Forelimb muscle (tissue), 1 donor: Measurements from ENCODE around the gene CCDC154. TPM values are rescaled to one million over a fixed set of nuclear protein-coding genes. Genes with fewer than 3 reads are reported as not detected.

Experiments used
- DNase-seq: peaks from one replicate; pipeline ENCODE4 v3.0.0-alpha.2; 2013; ENCODE audit warnings: low read depth
- polyA plus RNA-seq: library from polyadenylated mRNA; unstranded; fragments of 120-200 nt; gene quantifications from one replicate; pipeline ENCODE4 v1.2.1, GENCODE V29; 2013; ENCODE audit not compliant: insufficient read length

CCDC154 gene
- polyA plus RNA-seq, 1 donor: 2.3 TPM

DNA sequence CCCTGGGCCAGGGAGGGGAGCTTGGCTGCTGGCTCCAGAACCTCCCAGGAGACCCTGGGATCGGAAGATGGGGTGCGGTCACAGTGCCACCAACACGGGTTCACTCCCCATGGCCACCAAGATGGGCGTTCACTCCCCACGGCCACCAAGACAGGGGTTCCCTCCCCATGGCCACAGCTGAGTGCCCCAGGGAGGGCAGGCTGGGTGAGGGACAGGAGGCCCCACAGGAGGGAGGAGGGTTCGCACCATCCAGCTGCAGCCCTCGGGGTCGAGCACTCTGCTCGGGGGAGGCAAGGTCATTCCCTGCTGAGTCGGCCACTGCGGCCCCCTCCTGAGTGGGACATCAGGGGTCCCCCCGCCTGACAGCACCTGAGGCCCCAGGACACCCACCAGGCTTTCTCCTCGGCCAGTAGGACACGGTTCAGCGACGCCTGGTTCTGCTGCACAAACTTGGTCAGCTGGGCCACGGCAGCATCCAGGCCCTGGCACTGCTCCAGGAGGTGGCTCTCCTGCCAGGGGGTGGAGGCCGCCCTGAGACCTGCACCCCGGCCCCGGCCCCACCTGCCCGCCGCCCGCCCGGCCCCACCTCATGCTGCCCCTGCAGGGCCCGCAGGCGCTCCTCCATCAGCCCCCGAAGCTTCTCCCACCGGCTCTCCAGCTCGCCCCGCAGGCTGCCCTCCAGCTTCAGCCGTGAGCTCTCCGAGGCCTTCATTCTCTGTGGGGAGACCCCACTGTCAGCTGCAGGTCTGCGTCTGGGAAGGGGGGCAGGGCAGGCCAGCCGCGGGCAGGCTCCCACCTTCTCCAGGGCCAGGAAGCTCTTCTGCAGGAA lies 5.9 kb downstream of the CCDC154 start:
- DNase-seq: no peak

DNA sequence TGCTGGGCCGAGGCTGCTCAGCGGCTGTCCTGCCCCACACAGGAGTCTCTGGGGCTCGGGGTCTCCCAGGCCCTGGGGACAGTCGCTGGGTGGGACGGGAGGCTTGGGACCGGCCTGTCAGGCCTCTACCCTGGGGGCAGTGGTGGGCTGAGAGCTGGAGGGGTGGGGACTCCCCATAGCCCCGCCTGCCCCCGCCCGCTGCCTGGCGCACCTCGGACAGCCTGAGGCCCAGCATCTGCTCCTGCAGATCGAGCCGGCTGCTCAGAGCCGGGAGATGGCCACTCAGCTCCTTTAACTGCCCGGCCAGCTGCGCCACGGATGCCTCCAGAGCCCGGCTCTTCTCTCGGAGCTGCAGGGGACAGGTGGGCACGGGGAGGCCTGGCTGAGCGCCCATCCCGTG lies 6.8 kb downstream of the CCDC154 start:
- no peak for DNase-seq

DNA sequence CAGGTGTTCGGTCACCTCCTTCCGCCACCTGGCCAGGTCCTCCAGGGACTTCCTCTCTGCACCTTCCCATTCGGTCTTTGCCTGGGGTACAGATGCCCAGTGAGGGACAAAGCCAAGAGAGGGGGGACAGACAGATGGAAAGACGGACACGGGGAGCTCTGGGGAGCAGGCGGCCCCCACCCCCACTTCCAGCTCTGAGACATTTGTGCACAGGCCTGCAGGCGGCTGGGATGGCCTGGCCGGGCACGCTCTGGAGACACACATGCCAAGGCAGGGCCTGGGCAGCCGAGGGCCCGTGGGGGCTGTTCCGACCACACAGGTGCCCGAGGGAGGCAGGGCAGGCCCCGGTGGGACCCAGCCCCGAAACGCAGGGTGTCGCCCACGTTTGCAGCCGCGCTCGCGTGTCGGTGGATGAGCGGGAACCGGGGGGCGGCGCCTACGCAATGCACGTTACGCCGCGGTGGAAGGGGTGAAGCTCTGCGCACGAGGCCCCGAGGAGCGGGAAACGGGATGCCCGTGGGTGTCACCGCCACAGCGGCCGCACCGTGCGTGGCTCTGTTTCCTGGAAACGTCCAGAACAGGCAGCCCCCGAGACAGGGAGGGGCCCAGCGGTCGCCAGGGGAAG lies 7.5 kb downstream of the CCDC154 start:
- no peak for DNase-seq

DNA sequence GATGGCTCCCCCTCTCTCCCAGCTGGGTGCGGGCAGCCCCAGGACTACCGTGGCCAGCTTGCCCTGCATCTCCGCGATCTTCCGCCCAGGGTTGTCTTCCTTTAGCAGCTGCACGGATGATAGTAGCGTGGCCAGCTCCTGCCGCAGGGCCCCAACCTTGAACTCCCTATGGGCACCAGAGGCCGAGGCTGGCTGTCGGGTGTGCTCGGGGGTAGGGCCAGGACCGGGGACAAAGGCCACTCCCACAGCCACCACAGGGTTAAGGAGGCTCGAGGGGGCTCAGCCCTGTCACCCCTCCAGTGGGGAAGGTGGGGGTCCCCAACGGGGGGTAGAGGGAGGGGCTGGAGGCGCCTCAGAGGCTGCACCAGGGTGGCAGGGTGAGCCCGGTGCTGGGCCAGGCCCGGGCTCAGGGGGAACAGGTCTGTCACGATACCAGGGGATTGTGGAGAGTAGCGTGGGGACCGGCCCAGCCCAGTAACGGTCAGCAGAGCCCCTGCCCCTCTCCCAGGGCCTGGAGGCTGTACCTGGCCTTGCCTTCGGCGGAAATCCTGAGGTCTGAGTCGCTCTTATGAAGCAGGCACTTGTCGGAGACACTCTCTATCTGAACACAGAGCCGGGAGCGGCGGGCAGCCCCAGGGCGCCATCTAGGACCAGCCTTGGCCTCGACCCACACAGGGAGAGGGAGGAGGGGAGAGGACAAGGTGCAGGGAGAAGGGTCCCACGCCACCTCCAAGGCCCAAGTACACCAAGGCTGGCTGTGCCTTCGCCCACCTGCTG lies 8.2 kb downstream of the CCDC154 start:
- DNase-seq: no peak

DNA sequence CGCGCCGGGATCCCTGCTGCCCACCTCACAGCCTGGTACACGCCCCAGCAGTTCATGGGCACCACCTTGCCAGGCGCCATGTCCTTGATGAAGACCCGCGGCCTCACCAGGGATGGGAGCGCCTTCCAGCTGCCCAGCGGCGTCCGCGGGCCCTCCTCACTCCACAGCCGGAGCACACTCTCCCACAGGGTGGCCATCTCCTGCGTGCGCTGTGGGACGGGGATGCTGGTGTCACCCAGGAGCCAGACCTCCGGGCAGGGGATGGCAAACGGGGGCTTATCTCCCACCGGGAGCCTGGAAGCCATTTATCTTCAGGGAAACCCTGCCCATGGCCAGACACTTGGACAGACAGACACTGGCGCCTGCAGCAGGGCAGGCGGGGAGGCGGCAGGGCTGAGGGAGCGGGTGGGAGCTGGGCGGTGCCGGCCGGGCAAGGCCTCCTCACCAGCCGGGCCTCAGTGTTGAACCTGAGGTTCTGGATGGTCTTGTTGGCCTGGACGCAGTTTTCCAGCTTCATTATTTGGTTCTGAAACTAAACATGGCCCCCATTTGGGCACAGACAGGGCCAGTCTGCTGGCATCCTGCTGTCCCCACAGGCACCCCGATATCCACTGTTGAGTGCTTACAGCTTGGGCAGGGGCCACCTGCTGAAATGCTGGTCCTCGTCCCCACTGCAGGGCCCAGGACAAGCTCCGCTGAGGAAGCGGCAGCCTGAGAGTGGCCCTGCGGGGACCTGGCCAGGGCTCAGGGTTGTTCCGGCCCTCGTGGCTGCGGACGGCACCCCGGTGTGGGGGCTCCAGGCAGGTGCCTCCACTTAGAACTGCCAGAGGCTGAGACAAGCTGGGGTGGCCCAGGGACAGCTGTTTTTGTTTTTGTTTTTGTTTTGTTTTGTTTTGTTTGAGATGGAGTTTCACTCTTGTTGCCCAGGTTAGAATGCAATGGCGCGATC lies 9.4 kb downstream of the CCDC154 start:
- DNase-seq: no peak

DNA sequence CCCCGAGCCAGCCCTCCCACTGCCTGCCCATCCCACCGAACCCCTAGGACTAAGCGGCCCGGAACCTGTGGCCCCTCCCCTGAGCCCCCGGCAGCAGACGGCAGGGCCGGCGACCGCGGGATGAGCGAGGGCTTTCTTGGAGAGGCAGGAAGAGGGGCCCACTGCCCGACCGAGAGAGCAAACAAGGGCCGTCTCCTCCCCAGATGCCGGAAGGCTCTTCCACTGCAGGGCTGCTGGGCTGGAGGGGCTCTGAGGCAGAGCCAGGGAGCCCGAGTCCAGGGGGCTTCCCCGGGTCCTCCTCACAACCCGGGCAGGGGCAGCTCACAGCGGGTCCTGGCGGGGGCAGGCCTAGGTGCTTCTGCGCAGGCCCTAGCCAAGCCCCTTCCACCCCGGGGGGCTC lies 10.6 kb downstream of the CCDC154 start:
- no peak for DNase-seq

DNA sequence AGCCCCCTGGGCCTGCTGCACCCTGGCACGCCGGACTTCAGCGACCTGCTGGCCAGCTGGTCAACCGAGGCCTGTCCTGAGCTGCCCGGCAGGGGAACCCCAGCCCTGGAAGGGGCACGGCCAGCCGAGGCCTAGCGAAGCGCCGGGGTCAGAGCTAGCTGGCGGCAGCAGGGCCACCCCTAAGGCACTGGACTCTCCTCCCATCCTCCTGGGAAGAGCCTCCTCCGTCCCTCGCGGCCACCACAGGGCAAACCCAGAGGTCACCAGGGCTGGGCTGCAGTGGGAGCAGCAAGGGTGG lies 11.1 kb downstream of the CCDC154 start:
- no peak for DNase-seq

DNA sequence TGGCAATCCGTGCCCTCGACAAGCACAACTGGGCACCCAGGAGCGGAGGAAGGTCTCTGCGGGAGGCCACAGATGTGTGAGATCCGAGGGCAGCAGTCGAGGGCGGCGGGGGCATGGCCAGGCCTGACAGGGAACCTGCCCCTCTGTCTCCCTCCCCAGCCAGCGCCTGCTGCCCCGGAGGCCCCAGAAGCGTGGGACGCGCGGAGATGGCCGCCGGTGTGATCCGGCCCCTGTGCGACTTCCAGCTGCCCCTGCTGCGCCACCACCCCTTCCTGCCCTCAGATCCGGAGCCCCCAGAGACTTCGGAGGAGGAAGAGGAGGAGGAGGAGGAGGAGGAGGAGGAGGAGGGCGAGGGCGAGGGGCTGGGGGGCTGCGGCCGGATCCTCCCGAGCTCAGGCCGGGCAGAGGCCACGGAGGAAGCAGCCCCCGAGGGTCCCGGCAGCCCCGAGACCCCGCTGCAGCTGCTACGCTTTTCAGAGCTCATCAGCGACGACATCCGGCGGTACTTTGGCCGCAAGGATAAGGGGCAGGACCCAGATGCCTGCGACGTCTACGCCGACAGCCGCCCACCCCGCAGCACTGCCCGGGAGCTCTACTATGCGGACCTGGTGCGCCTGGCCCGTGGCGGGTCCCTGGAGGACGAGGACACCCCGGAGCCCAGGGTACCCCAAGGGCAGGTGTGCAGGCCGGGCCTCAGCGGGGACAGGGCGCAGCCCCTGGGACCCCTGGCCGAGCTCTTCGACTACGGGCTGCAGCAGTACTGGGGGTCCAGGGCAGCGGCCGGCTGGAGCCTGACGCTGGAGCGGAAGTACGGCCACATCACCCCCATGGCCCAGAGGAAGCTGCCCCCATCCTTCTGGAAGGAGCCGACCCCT lies 11.7 kb downstream of the CCDC154 start:
- DNase-seq: no peak

DNA sequence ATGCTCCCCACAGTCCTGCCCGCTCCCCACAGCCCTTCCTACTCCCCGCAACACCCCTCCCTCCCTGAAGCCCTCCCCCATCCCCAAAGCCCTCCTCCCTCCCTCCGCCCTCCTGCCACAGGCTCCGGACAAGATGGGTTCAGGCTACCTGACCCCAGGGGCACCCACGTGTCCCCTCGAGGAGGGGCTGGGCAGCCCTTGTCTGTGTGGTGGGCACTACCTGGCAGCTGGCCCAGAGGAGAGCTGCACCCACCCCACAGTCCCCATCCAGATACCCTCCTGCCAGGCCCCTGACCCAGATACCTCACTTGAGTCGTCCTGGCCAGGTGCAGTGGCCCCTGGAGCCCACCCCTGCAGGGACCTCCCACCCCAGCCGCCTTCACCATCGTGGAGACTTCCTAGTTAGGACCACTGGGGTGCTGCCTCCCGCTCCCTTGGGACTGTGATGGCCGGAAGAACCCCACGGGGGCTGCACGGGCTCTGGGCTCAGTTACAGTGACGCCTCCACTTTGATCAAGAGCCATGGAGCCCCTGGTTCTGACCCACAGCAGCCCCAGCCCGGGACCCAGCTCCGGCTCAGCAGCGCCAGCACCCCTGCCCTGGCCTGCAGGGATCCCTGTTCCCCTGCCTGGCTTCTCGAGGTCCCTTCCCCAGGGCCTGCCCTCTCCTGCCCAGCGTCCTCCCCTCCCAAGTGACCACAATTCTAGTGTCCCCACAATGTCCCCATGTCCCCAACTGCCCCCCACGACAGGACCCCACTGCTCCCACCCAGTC lies 12.7 kb downstream of the CCDC154 start:
- DNase-seq: no peak

DNA sequence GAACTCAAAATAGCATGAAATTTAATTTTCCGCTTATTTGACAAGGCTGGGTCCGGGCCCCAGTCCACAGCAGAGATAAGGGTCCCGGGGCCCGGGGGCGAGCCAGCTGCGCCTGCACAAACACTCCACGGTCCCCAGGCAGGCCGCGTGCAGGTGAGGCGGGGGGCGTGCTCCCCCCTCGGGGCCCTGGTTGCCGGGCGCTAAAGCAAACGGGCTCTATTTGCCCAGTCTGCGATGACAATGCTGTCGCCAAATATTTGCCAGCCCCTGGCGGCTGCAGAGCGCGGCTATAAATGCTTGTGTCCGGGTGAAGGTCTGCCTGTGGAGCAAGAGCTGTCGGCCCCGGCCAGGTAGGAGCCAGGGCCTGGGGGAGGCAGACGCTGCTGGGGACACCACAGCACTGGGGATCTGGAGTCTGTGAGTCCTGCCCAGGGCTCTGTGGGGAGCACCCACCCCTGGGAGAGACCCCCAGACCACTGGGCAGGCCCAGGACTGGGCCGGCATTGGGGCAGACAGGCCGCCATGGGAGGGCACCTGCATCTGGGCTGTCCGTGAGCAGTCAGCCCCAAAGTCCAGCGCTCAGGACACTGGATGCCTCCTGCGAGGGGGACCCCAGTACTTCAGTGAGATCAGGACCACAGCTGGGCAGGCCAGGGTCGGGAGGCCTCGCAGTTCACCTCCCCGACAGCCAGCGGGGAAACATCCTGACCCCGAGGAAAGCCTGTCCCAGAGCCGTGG lies 13.4 kb downstream of the CCDC154 start, which contains the start of gene PERCC1:
Gene PERCC1 (plus strand): TSS at position 320 of the 738 bp plus-strand sequence. CDS start 1,516 bp downstream, outside the sequence.
- DNase-seq: no peak

DNA sequence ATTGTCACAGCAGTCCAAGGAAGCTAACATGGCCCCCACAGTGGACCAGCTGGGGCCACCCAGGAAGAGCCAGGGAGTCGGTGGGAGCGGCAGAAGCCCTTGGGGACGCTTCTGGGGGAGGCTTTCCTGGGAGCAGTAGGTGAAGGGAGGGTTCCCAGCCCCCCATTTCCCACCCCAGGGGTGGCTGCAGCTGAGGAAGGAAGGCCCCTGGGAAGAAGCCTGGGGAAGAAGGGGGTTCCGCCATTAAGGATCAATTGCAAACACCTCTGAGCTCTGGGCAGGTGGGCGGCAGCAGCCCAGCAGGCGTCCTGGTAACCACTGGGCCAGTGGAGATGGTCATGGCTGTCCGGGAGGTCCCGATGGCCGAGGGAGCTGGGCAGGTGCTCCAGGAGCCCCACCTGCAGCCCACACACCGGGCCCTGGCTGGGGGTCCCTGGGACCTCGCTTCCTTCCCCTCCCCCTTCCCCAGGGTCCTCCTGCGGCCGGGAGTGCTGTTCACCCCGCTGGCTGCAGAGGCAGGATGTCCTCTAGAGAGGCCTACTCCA lies 14.1 kb downstream of the CCDC154 start:
- DNase-seq: no peak

DNA sequence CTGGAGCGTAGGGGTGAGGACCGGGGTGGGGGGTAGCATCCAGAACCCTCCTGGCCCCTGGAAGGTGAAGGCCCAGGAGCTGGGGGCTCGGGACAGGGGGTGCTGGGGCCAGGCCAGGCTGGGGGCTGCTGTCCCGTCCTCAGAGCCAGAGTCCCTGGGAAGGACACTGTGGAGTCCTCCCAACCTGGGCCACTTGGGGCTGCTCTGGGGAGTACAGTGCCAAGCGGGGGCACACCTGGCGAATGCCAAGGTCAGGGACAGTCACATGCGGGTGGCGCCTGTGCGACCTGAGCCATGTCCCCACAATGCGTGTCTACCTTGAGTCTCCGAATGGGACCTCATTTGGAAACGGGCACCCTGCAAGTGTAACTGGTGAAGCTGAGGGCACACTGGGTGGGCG lies 14.7 kb downstream of the CCDC154 start:
- no peak for DNase-seq

DNA sequence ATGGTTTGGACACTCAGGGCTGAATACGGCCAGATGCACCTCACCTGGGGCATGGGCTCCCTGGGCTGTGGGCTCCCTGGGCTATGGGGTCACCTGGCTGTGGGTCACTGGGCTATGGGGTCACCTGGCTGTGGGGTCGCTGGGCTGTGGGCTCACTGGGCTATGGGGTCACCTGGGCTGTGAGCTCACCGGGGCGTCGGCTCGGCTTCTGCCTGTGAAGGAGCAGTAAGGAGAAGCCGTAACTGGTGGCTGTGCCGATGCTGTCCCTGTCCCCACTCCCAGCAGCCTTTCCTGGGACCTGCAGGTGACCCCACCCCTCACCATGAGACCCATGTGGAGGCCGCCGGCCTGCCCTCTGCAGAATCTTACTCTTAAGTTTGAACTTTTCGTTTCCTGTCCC lies 15.3 kb downstream of the CCDC154 start:
- DNase-seq: no peak

DNA sequence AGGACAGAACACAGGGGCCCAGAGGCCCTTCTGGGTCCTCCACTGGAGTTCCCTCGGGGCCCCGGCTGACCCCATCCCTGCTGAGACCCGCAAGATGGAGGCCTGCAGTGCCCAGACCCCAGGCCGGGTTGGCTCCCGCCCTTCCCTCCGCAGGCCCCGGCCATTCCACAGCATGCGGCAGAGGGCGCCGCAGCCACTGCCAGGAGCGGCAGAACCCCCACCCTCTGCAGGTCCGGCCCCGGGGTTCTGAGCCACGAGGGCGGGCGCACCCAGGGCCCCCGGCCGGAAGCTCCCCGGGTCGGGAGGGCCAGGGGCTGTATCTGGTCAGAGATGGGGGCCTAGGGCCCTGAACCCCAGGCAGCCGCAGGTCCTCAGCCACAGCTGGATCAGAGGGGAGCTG lies 15.8 kb downstream of the CCDC154 start:
- no peak for DNase-seq

DNA sequence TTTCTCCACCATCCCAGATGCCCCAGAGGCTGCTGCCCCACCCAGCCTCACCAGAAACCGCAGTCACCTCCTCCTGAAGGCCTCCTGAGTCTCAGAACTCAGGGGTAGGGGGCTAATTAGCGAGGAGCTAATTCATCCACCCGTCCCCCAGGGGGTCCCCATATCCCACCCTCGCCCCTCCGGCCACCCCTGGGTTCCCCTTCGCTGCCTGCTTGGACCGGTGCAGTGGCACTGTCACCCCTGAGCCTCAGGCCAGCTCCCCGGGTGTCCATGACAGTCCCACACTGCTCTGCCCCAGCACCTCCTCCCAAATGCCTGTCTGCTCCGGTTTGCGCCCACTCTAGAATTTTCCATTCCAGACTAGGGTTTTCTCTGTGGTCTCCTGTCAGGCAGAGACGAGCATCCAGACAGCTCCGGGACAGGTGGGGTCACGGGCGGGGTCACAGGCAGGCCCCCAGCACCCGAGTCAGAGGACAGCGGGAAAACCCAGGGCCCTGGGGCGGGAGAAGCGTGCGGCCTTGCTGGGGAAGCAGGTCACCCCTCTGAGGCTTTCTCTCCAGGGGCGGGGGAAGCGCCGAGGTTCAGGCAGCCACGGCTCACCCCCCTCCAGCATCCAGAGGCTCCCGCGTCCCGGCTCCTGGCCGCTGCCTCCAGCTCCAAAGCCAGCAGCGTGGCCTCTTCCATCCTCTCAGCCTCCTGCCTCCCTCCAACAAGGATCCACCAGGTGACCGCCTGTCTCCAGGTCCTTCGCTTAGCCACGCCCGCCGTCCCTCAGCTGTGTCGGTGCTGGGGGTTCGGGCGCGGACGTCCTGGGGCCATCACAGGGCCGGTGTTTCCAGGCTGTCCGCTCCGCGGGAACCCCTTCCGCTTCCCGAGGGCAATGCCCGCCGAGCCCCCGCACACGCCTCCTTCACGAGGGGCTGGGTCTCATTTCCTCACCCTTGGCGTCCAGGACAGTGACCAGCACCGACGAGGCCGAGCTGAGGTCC lies 16.6 kb downstream of the CCDC154 start:
- no peak for DNase-seq

DNA sequence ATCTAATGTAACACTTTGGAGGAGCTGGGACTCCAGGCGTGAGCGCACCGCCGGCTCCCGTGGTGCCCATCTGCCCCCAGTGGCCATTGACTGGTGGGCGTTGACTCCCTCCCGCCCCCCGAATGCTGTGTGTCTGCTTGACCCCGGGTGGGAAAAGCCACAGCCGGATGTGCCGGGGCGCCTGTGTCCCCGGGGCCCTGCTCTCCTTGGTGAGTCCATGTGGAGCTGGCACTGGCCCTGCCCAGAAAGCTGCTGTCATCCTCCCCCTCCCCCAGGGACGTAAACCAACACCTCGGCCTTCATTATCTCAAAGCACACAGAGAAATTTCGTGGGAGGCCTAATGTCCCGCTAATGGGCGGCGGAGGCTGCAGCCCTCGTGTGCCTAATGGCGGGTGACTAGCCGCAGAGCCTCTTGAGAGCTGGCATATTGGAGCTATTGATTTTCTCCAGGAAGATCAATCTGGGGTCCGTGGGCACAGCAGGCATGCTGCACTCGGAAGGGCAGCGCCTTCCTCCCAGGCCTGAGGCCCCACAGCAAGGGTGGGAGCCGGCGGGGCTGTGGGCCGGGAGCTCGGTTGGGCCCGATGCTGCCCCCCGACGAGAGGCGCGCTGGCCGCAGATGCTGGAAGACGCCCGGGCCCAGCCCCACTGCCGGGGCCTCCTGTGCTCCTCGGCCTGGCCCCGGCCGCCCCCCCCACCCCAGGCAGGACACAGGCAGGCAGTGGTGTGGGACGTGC lies 17.5 kb downstream of the CCDC154 start:
- DNase-seq: no peak
